Ovary (tissue), 9 donors: ENCODE measurements around the gene OR5P2. TPM values are rescaled to one million over a fixed set of nuclear protein-coding genes. Genes with fewer than 3 reads are reported as not detected.
"Not testable (repeated sequence)": the region's sequence is repeated elsewhere in the genome, so short reads cannot be mapped to it uniquely, and the experiment has no call there.

Experiments
- DNase-seq, 5 donors: peaks; one replicate each; pipeline ENCODE4 v3.0.0-alpha.2; 2019 to 2020
- H3K27ac ChIP-seq, 2 donors: fragments of 200-600 bp; one replicate each; pipeline versions ENCODE4 v1.5.1 to v1.8.0; 2019 to 2022
- H3K27me3 ChIP-seq: fragments of 200-600 bp; one replicate; pipeline ENCODE4 v1.8.0; 2022
- H3K36me3 ChIP-seq: fragments of 200-600 bp; sonication (generic); one replicate; pipeline ENCODE4 v1.5.1; 2019
- H3K4me1 ChIP-seq: one replicate; pipeline ENCODE4 v1.8.1; 2013; ENCODE audit warnings: mild to moderate bottlenecking, moderate library complexity; ENCODE audit not compliant: insufficient read depth
- H3K4me3 ChIP-seq: fragments of 200-600 bp; sonication (generic); one replicate; pipeline ENCODE4 v1.5.1; 2017
- H3K9me3 ChIP-seq, 2 donors: fragments of 200-600 bp in 1 of 2; sonication (generic) in 1 of 2; one replicate each; pipeline versions ENCODE4 v1.5.1 to v1.8.1; 2013 to 2019; ENCODE audit warnings: mild to moderate bottlenecking in 1 of 2, moderate library complexity in 1 of 2
- EP300 ChIP-seq: sonication (generic); formaldehyde crosslinking; IDR thresholded peaks from one replicate; pipeline ENCODE4 v1.6.1; 2017; ENCODE audit warnings: antibody characterized with exemption
- POLR2A ChIP-seq: fragments of 450-650 bp; IDR thresholded peaks from one replicate; pipeline ENCODE4 v1.6.1; 2017; ENCODE audit warnings: antibody characterized with exemption, mild to moderate bottlenecking, moderate library complexity
- WGBS, 3 donors: extraction: QIAGEN DNeasy Blood & Tissue Kit in 1 of 3; methylation state at CpG; one replicate each; pipeline versions ENCODE4 v1.1.5 to v1.1.7; 2013 to 2017; 5-methylcytosine and 5-hydroxymethylcytosine counted together
- intact Hi-C, 4 donors: fragments of 100-400 bp; cut with DNase I; formaldehyde crosslinking; loops; one replicate each; pipeline versions ENCODE4 v1.11.0 to v1.15.1; 2022 to 2023
- polyA plus RNA-seq, 2 donors: library from polyadenylated mRNA; stranded (reverse); fragments of 200-250 nt in 1 of 2; fragments of 350-450 nt in 1 of 2; fragmentation: Illumina TruSeq in 1 of 2; extraction: RNeasy Lipid Tissue Mini Kit (QIAGEN cat#74804) in 1 of 2; gene quantifications; one replicate each; pipeline ENCODE4 v1.2.3, GENCODE V29; 2013 to 2014
- total RNA-seq, 7 donors: library from RNA; depleted of rRNA in 2 of 7; stranded (reverse); fragments of >200 nt in 2 of 7; fragmentation: NEBNext Ultra II Directional in 3 of 7; extraction: Animal tissue kit (Norgen Biotek cat#: 25700) in 3 of 7; gene quantifications; one replicate each; pipeline versions ENCODE4 v1.1.0 to v1.2.4, GENCODE V29; 2016 to 2023
- TF ChIP-seq, protein P1 (sequence below), 3 donors: fragments of 450-650 bp in 2 of 3; fragments of 200-600 bp in 1 of 3; IDR thresholded peaks; one replicate each; pipeline versions ENCODE4 v1.5.1 to v1.8.0; 2016 to 2022; ENCODE audit warnings: antibody characterized with exemption in 3 of 3, mild to moderate bottlenecking in 1 of 3
- donor health status: DM: no; HTN: no; CAD: no; lungs with moderate emphysema.
- donor health status: DM: no; HTN: no; CAD: no.
- donor health status: Bipolar disorder and iron deficiency.
- donor health status: DM: yes; HTN: yes; CAD: no.
- donor health status: DM: no; HTN: no; CAD: no.
- donor health status: DM: yes; HTN: yes; CAD: no.

OR5P2 gene
- total and polyA plus RNA-seq, 9 donors: 0.22 to 1.6 TPM; not detected in 7

DNA sequence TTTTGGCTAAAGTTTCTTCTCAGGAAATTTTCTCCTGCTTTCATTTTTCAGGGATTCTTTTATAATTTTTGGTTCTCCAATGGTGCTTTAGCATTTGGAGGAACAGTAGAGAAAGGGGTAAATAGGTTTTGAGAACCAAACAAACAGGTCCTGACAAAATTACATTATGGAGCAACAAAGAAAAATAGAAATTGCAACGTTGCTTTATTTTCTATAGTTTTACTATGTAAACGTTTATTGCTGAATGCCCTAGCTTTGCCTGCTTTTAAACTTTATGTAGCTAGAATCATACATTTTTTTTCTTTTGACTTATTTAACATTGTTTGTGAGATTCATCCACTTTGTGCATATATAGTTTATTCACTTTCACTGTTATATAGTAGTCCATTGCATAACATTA, 43.8 kb upstream of the OR5P2 start:
- intact Hi-C loops: no loop called here
- WGBS, 3 donors: 71 to 74% (median 72%) methylated on average over 2 of the region's 2 CpGs

DNA sequence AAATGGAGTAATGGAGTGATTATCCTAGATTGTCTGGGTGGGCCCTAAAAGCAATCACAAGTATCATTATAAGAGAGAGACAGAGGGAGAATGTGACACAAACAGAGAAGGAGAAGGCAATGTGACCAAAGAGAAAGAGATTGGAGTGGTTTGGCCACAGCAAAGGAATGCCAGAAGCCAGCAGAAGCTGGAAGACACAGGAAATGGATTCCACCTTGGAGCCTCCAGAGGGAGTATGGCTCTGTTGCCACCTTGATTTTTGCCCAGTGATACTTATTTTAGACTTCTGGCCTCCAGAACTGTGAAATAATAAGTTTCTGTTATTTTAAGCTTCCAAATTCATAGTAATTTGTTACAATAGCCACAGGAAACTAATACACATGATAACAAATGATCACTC, 36.8 kb upstream of the OR5P2 start:
- Histone ChIP-seq H3K36me3 (no peaks in the 10 kb centered on the region), H3K4me1 (no peaks in the 10 kb centered on the region)
- DNase-seq: no peak

More for the DNA sequence above, 43.8 kb upstream of the OR5P2 start:
- no peaks in the 10 kb centered on the region for H3K36me3 ChIP-seq
- no peak for DNase-seq
- no peaks in the 10 kb centered on the region for H3K9me3 ChIP-seq
- H3K4me1 ChIP-seq: no peaks in the 10 kb centered on the region
- H3K27ac ChIP-seq: no peak overlapping the region
- TF ChIP-seq POLR2A: no peak
- TF ChIP-seq EP300: no peak
- TF ChIP-seq, protein P1, sequence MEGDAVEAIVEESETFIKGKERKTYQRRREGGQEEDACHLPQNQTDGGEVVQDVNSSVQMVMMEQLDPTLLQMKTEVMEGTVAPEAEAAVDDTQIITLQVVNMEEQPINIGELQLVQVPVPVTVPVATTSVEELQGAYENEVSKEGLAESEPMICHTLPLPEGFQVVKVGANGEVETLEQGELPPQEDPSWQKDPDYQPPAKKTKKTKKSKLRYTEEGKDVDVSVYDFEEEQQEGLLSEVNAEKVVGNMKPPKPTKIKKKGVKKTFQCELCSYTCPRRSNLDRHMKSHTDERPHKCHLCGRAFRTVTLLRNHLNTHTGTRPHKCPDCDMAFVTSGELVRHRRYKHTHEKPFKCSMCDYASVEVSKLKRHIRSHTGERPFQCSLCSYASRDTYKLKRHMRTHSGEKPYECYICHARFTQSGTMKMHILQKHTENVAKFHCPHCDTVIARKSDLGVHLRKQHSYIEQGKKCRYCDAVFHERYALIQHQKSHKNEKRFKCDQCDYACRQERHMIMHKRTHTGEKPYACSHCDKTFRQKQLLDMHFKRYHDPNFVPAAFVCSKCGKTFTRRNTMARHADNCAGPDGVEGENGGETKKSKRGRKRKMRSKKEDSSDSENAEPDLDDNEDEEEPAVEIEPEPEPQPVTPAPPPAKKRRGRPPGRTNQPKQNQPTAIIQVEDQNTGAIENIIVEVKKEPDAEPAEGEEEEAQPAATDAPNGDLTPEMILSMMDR (IDR thresholded peaks at IDR 0.05): no peak
- no peaks in the 10 kb centered on the region for H3K27me3 ChIP-seq
- H3K4me3 ChIP-seq: no peak overlapping the region

DNA sequence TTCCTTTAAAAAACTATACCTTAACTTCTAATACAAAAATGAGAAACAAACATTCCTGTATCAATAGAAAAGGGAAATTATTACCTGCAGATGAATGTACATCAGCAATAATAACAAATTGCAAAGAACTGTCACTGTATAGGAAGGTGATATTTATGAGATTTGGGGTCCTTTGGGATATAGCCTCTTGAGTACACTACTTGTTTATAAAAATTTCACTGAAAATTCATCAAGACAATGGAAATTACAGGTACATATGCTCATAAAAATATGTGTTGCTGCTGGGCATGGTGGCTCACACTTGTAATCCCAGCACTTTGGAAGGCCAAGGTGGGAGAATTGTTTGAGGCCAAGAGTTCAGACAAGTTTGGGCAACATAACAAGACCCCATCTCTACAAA, 34.0 kb upstream of the OR5P2 start, which contains the start of gene OR5P3:
OR5P3 (minus strand) TSS at position 101 of the 400 bp plus-strand sequence.
- intact Hi-C loops: no loop called here
- H3K4me3 ChIP-seq: no peak within 1 kb of the TSS
- no peaks in the 10 kb centered on the region for H3K27me3 ChIP-seq
- TF ChIP-seq EP300: no peak
- TF ChIP-seq POLR2A: no peak
- TF ChIP-seq, protein P1 (IDR thresholded peaks at IDR 0.05): no peak
- H3K4me1 ChIP-seq: no peaks in the 10 kb centered on the region
- no peak within 1 kb of the TSS for H3K27ac ChIP-seq
- no peaks in the 10 kb centered on the region for H3K36me3 ChIP-seq
- DNase-seq: no peak
- no peaks in the 10 kb centered on the region for H3K9me3 ChIP-seq

More for the DNA sequence above, 36.8 kb upstream of the OR5P2 start:
- TF ChIP-seq, protein P1 (IDR thresholded peaks at IDR 0.05): no peak
- no peak for TF ChIP-seq EP300
- TF ChIP-seq POLR2A: no peak
- Histone ChIP-seq H3K27me3 (no peaks in the 10 kb centered on the region), H3K27ac (no peak overlapping the region), H3K9me3 (no peaks in the 10 kb centered on the region), H3K4me3 (no peak overlapping the region)
- intact Hi-C loops: no loop called here

DNA sequence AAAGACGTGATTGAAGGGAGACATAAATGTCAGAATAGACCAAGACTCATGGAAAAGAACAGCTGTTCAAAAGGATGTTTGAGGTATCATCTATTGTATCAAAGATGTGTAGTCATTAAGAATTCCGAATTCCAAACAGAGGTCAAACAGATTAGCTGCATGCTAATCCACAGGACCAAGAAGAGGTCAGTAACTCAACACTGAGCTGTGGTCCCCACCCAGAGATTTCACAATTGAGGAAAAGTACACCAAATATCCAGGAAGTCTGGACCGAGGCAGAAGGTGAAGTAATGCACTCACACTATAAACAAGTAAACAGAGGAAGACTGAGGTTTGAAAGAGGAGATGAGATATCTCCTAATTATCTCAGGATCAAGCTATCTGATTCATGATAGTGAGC, 29.6 kb upstream of the OR5P2 start:
- Histone ChIP-seq H3K27ac (no peak overlapping the region), H3K27me3 (no peaks in the 10 kb centered on the region), H3K4me3 (no peak overlapping the region), H3K4me1 (no peaks in the 10 kb centered on the region), H3K9me3 (no peaks in the 10 kb centered on the region), H3K36me3 (no peaks in the 10 kb centered on the region)
- no peak for DNase-seq
- intact Hi-C loops: no loop called here
- WGBS, 3 donors: 67 to 79% (median 71%) methylated on average over 3 of the region's 3 CpGs
- TF ChIP-seq EP300 (no peak), POLR2A (no peak)
- TF ChIP-seq, protein P1 (IDR thresholded peaks at IDR 0.05): no peak

DNA sequence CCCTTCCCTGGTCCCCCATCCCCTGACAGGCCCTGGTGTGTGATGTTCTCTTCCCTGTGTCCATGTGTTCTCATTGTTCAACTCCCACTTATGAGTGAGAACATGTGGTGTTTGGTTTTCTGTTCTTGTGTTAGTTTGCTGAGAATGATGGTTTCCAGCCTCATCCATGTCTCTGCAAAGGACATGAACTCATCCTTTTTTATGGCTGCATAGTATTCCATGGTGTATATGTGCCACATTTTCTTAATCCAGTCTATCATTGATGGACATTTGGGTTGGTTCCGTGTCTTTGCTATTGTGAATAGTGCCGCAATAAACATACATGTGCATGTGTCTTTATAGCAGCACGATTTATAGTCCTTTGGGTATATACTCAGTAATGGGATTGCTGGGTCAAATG, 23.7 kb upstream of the OR5P2 start:
- H3K4me1 ChIP-seq: not testable (repeated sequence)

DNA sequence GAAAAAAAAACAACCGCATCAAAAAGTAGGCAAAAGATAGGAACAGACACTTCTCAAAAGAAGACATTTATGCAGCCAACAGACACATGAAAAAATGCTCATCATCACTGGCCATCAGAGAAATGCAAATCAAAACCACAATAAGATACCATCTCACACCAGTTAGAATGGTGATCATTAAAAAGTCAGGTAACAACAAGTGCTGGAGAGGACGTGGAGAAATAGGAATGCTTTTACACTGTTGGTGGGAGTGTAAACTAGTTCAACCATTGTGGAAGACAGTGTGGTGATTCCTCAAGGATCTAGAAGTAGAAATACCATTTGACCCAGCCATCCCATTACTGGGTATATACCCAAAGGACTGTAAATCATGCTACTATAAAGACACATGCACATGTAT, 18.2 kb upstream of the OR5P2 start:
- H3K4me3 ChIP-seq, H3K27ac ChIP-seq, DNase-seq, H3K36me3 ChIP-seq, H3K4me1 ChIP-seq, H3K27me3 ChIP-seq, H3K9me3 ChIP-seq: not testable (repeated sequence)
- intact Hi-C loops: loop anchor here in 1 of 4 donors (5.0 kb wide), 1 partner anchor 768 kb away; no protein-coding TSS in a partner anchor
- 78 to 93% (median 86%) methylated on average over 2 of the region's 2 CpGs for WGBS, 3 donors

More for the DNA sequence above, 23.7 kb upstream of the OR5P2 start:
- WGBS, 3 donors: 86 to 95% (median 88%) methylated on average over 3 of the region's 3 CpGs
- H3K27ac ChIP-seq, intact Hi-C loops, H3K36me3 ChIP-seq, H3K9me3 ChIP-seq, H3K27me3 ChIP-seq, DNase-seq, H3K4me3 ChIP-seq: not testable (repeated sequence)

DNA sequence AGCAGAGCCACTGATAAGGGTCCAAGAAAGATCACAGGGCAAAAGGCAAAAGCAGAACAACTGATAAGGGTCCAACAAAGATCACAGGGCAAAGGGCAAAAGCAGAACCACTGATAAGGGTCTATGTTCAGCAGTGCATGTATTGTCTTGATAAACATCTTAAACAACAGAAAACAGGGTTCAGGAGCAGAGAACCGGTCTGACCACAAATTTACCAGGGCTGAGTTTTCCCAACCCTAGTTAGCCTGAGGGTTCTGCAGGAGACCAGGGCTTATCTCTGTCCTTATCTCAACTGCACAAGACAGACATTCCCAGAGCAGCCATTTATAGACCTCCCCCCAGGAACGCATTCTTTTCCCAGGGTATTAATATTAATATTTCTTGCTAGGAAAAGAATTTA, 13.6 kb upstream of the OR5P2 start:
- H3K27me3 ChIP-seq, H3K27ac ChIP-seq, H3K36me3 ChIP-seq, H3K4me3 ChIP-seq, intact Hi-C loops, DNase-seq, H3K4me1 ChIP-seq, H3K9me3 ChIP-seq: not testable (repeated sequence)
- WGBS, 3 donors: 74 to 83% (median 79%) methylated on average over 2 of the region's 2 CpGs
